Spleen (tissue), 11 donors: ENCODE data around the gene IKZF3. TPM values are rescaled to one million over a fixed set of nuclear protein-coding genes. Genes with fewer than 3 reads are reported as not detected.

Experiments used
- DNase-seq: peaks from one replicate; pipeline ENCODE4 v3.0.0-alpha.2; 2020
- H3K27ac ChIP-seq, 8 donors: fragments of 200-600 bp; sonication (generic) in 7 of 8; 1 replicate in 4 of 8; 2 replicates in 4 of 8; pipeline versions ENCODE4 v1.5.0 to v1.8.0; 2016 to 2021; ENCODE audit warnings: inconsistent platforms in 4 of 8, mild to moderate bottlenecking in 4 of 8, moderate library complexity in 1 of 8
- H3K27me3 ChIP-seq, 7 donors: fragments of 200-600 bp; sonication (generic) in 6 of 7; replicated peaks in 1 of 7; 1 replicate in 4 of 7; 2 replicates in 3 of 7; pipeline versions ENCODE4 v1.5.0 to v1.8.0; 2016 to 2021; ENCODE audit warnings: inconsistent platforms in 3 of 7, mild to moderate bottlenecking in 1 of 7
- H3K36me3 ChIP-seq, 6 donors: fragments of 200-600 bp; sonication (generic) in 5 of 6; 1 replicate in 4 of 6; 2 replicates in 2 of 6; pipeline versions ENCODE4 v1.5.0 to v1.8.0; 2016 to 2021; ENCODE audit warnings: inconsistent platforms in 2 of 6
- H3K4me1 ChIP-seq, 6 donors: fragments of 200-600 bp; sonication (generic) in 5 of 6; 1 replicate in 3 of 6; 2 replicates in 3 of 6; pipeline versions ENCODE4 v1.5.0 to v1.8.0; 2016 to 2021; ENCODE audit warnings: inconsistent platforms in 3 of 6
- H3K4me3 ChIP-seq, 8 donors: fragments of 200-600 bp; sonication (generic) in 7 of 8; 1 replicate in 4 of 8; 2 replicates in 4 of 8; pipeline versions ENCODE4 v1.5.0 to v1.8.0; 2016 to 2021; ENCODE audit warnings: inconsistent platforms in 4 of 8, mild to moderate bottlenecking in 4 of 8, moderate library complexity in 2 of 8
- H3K9me3 ChIP-seq, 8 donors: fragments of 200-600 bp; sonication (generic) in 7 of 8; 1 replicate in 4 of 8; 2 replicates in 4 of 8; pipeline versions ENCODE4 v1.5.0 to v1.8.0; 2016 to 2021; ENCODE audit warnings: inconsistent platforms in 4 of 8
- POLR2A ChIP-seq, 3 donors: fragments of 450-650 bp; IDR thresholded peaks; one replicate each; pipeline ENCODE4 v1.5.1; 2017; ENCODE audit warnings: antibody characterized with exemption in 3 of 3, mild to moderate bottlenecking in 1 of 3
- POLR2AphosphoS5 ChIP-seq, 3 donors: sonication (generic); formaldehyde crosslinking; IDR thresholded peaks; one replicate each; pipeline ENCODE4 v1.5.1; 2017; ENCODE audit warnings: antibody characterized with exemption in 3 of 3
- WGBS, 5 donors: extraction: QIAGEN DNeasy Blood & Tissue Kit in 3 of 5; methylation state at CpG; one replicate each; pipeline versions ENCODE4 v1.1.5 to v1.1.7; 2013 to 2018; 5-methylcytosine and 5-hydroxymethylcytosine counted together
- intact Hi-C: fragments of 100-400 bp; cut with DNase I; formaldehyde crosslinking; loops from one replicate; pipeline ENCODE4 v1.15.0; 2023; ENCODE audit warnings: low total_unique reads
- polyA plus RNA-seq, 3 donors: library from polyadenylated mRNA; stranded (reverse); fragments of 200-250 nt; gene quantifications; one replicate each; pipeline ENCODE4 v1.2.1, GENCODE V29; 2013
- total RNA-seq, 7 donors: library from RNA; depleted of rRNA in 3 of 7; stranded (reverse); fragments of >200 nt in 3 of 7; fragmentation: NEBNext Ultra II Directional in 4 of 7; extraction: Animal tissue kit (Norgen Biotek cat#: 25700) in 4 of 7; gene quantifications; one replicate each; pipeline versions ENCODE4 v1.1.0 to v1.2.1, GENCODE V29; 2016 to 2021
- TF ChIP-seq, protein P1 (sequence below), 11 experiments: fragments of 200-600 bp in 7 of 11; fragments of 450-650 bp in 4 of 11; sonication (generic) in 4 of 11; IDR thresholded peaks in 8 of 11; conservative IDR thresholded peaks in 3 of 11; 1 replicate in 7 of 11; 2 replicates in 4 of 11; pipeline versions ENCODE4 v1.4.0 to v1.8.0; 2016 to 2021; ENCODE audit warnings: antibody characterized with exemption in 11 of 11, inconsistent platforms in 4 of 11, mild to moderate bottlenecking in 1 of 11
- donor health status: healthy with polysubstance abuse.
- donor health status: DM: no; HTN: no; CAD: no; lungs with moderate emphysema.
- donor health status: DM: no; HTN: no; CAD: no.
- donor health status: Bipolar disorder and iron deficiency.
- donor health status: healthy.
- donor health status: DM: no; HTN: no; CAD: no.
- donor health status: DM: yes; HTN: yes; CAD: no.

The IKZF3 gene
- total and polyA plus RNA-seq, 10 donors, result 17.5 to 132 (median 84.1) TPM

DNA sequence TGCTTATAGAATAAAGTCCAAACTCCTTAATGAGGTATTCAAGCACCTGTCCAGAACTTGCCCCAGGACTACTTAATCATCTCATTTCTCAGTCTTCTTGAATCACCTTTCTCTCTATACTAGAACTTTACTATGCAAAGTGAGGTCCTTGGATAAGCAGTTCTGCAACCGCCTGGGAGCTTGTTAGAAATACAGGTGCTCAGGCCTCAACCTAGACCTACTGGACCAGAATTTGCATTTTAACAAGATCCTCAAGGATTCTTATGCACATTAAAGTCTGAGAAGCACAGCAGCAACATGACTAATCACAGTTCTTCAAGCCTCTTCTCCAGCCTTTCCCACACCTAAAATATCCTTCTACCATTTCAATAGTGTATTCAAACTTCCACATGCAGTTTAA lies 64.7 kb downstream of the IKZF3 start:
- Histone ChIP-seq H3K4me1 (peaks cover 19 to 95% (median 42%) of the 10 kb centered on the region in 6 donors), H3K36me3 (peaks cover 0 to 7% (median 0%) of the 10 kb centered on the region in 6 donors), H3K9me3 (no peaks in the 10 kb centered on the region), H3K27me3 (no peaks in the 10 kb centered on the region), H3K4me3 (no peak overlapping the region), H3K27ac (peak overlapping the region in 4 of 8 donors; percentile 45 to 89 (median 73))
- TF ChIP-seq, protein P1, sequence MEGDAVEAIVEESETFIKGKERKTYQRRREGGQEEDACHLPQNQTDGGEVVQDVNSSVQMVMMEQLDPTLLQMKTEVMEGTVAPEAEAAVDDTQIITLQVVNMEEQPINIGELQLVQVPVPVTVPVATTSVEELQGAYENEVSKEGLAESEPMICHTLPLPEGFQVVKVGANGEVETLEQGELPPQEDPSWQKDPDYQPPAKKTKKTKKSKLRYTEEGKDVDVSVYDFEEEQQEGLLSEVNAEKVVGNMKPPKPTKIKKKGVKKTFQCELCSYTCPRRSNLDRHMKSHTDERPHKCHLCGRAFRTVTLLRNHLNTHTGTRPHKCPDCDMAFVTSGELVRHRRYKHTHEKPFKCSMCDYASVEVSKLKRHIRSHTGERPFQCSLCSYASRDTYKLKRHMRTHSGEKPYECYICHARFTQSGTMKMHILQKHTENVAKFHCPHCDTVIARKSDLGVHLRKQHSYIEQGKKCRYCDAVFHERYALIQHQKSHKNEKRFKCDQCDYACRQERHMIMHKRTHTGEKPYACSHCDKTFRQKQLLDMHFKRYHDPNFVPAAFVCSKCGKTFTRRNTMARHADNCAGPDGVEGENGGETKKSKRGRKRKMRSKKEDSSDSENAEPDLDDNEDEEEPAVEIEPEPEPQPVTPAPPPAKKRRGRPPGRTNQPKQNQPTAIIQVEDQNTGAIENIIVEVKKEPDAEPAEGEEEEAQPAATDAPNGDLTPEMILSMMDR (IDR thresholded peaks at IDR 0.05 in 8 of 11, conservative IDR thresholded peaks at IDR 0.05 in 3 of 11), result no peak
- TF ChIP-seq POLR2A (IDR thresholded peaks at IDR 0.05) (no peak), POLR2AphosphoS5 (IDR thresholded peaks at IDR 0.05) (no peak)
- WGBS, 5 donors, result 56 to 73% (median 64%) methylated on average over 1 of the region's 1 CpG
- intact Hi-C loops, result no loop called here
- no peak for DNase-seq

- TF ChIP-seq POLR2AphosphoS5 (IDR thresholded peaks at IDR 0.05) (peak in 1 of 3 donors; percentile 83), POLR2A (IDR thresholded peaks at IDR 0.05) (peak in 1 of 3 donors; percentile 35)
- TF ChIP-seq, protein P1 (IDR thresholded peaks at IDR 0.05 in 8 of 11, conservative IDR thresholded peaks at IDR 0.05 in 3 of 11), result no peak
- Histone ChIP-seq H3K4me3 (no peak overlapping the region), H3K27me3 (no peaks in the 10 kb centered on the region), H3K36me3 (peaks cover 0 to 33% (median 4%) of the 10 kb centered on the region in 6 donors), H3K9me3 (no peaks in the 10 kb centered on the region), H3K4me1 (peaks cover 17 to 94% (median 53%) of the 10 kb centered on the region in 6 donors), H3K27ac (peak overlapping the region; percentile 6 to 89 (median 71))
- intact Hi-C loops, result no loop called here
- WGBS, 5 donors, result 35 to 67% (median 57%) methylated on average over 2 of the region's 2 CpGs
- DNase-seq, result peak; percentile 82
Observed at GRCh38 chr17:39794249-39794970, 69.7 kb downstream of the IKZF3 start.

- 35 to 52% (median 43%) methylated on average over 3 of the region's 3 CpGs for WGBS, 5 donors
- TF ChIP-seq, protein P1 (IDR thresholded peaks at IDR 0.05 in 8 of 11, conservative IDR thresholded peaks at IDR 0.05 in 3 of 11), result no peak
- TF ChIP-seq POLR2AphosphoS5 (IDR thresholded peaks at IDR 0.05) (no peak), POLR2A (IDR thresholded peaks at IDR 0.05) (no peak)
- Histone ChIP-seq H3K4me3 (peak overlapping the region in 1 of 8 donors; percentile 16), H3K27me3 (no peaks in the 10 kb centered on the region), H3K4me1 (peaks cover 13 to 95% (median 50%) of the 10 kb centered on the region in 6 donors), H3K27ac (peak overlapping the region; percentile 24 to 89 (median 71)), H3K36me3 (peaks cover 0 to 43% (median 6%) of the 10 kb centered on the region in 6 donors), H3K9me3 (no peaks in the 10 kb centered on the region)
- no peak for DNase-seq
- intact Hi-C loops, result no loop called here
Observed at GRCh38 chr17:39793301-39793872, 70.7 kb downstream of the IKZF3 start.
